Sigmoid colon (tissue), 4 donors: ENCODE results near the gene NOC4L.

Experiments
- CTCF ChIP-seq, 4 experiments: fragments of 450-650 bp in 3 of 4; fragments of 200-600 bp in 1 of 4; IDR thresholded peaks; one replicate each; pipeline ENCODE4 v1.5.1; 2016 to 2019; ENCODE audit warnings: antibody characterized with exemption in 4 of 4, mild to moderate bottlenecking in 3 of 4, moderate library complexity in 2 of 4
- POLR2A ChIP-seq, 2 donors: fragments of 450-650 bp; IDR thresholded peaks; one replicate each; pipeline ENCODE4 v1.6.1; 2016; ENCODE audit warnings: antibody characterized with exemption in 2 of 2, mild to moderate bottlenecking in 2 of 2, moderate library complexity in 2 of 2
- POLR2AphosphoS5 ChIP-seq, 4 donors: sonication (generic); formaldehyde crosslinking; IDR thresholded peaks; one replicate each; pipeline ENCODE4 v1.6.1; 2017; ENCODE audit warnings: antibody characterized with exemption in 4 of 4

- TF ChIP-seq CTCF (IDR thresholded peaks at IDR 0.05): no peak
- no peak for TF ChIP-seq POLR2A (IDR thresholded peaks at IDR 0.05)
- no peak for TF ChIP-seq POLR2AphosphoS5 (IDR thresholded peaks at IDR 0.05)
Observed at GRCh38 chr12:132154341-132154761, 10.1 kb downstream of the NOC4L start.
